Prostate gland (tissue), 1 donor: ENCODE measurements around the gene COTL1.

ENCODE experiments used
- POLR2A ChIP-seq: fragments of 450-650 bp; IDR thresholded peaks from one replicate; pipeline ENCODE4 v1.6.1; 2016; ENCODE audit warnings: antibody characterized with exemption, mild to moderate bottlenecking
- POLR2AphosphoS5 ChIP-seq: sonication (generic); formaldehyde crosslinking; IDR thresholded peaks from one replicate; pipeline ENCODE4 v1.6.1; 2017; ENCODE audit warnings: antibody characterized with exemption

- TF ChIP-seq POLR2A (no peak), POLR2AphosphoS5 (no peak)
These were observed 11.6 kb downstream of the COTL1 start for GRCh38 chr16:84606081-84606875.
